Fibroblast of upper back skin (primary cell): ENCODE results near the gene SRGAP2C.
A peak's percentile ranks its signal among the peaks of the same experiment; 100 is the strongest.
"Not testable (repeated sequence)": the region's sequence is repeated elsewhere in the genome, so short reads cannot be mapped to it uniquely, and the experiment has no call there.

Source experiments
- DNase-seq: peaks from one replicate; pipeline ENCODE4 v3.0.0-alpha.2; 2013

Gene SRGAP2C

GRCh38 chr1:121187914-121188313 lies 3.1 kb downstream of the SRGAP2C start:
- DNase-seq, result not testable (repeated sequence)

GRCh38 chr1:121192512-121192911 lies 7.7 kb downstream of the SRGAP2C start:
- DNase-seq, result not testable (repeated sequence)

- DNase-seq, result not testable (repeated sequence)
These were observed 12.5 kb downstream of the SRGAP2C start for GRCh38 chr1:121197095-121197882.

- DNase-seq, result not testable (repeated sequence)
These were observed 15.0 kb downstream of the SRGAP2C start for GRCh38 chr1:121199763-121200162.

GRCh38 chr1:121200232-121200631 lies 15.5 kb downstream of the SRGAP2C start:
- not testable (repeated sequence) for DNase-seq

GRCh38 chr1:121200985-121201981 lies 16.5 kb downstream of the SRGAP2C start:
- DNase-seq, result not testable (repeated sequence)

GRCh38 chr1:121202986-121203385 lies 18.2 kb downstream of the SRGAP2C start:
- DNase-seq, result not testable (repeated sequence)

GRCh38 chr1:121205786-121206711 lies 21.3 kb downstream of the SRGAP2C start:
- peak; percentile 10 for DNase-seq

- not testable (repeated sequence) for DNase-seq
These were observed 22.6 kb downstream of the SRGAP2C start for GRCh38 chr1:121207328-121207727.

- not testable (repeated sequence) for DNase-seq
These were observed 23.6 kb downstream of the SRGAP2C start for GRCh38 chr1:121208375-121208774.

GRCh38 chr1:121210778-121211177 lies 26.0 kb downstream of the SRGAP2C start:
- DNase-seq, result not testable (repeated sequence)

GRCh38 chr1:121213491-121213890 lies 28.7 kb downstream of the SRGAP2C start:
- DNase-seq, result not testable (repeated sequence)

GRCh38 chr1:121214544-121215156 lies 29.9 kb downstream of the SRGAP2C start:
- DNase-seq, result not testable (repeated sequence)

- not testable (repeated sequence) for DNase-seq
These were observed 31.1 kb downstream of the SRGAP2C start for GRCh38 chr1:121215699-121216417.

GRCh38 chr1:121216676-121217075 lies 31.9 kb downstream of the SRGAP2C start:
- DNase-seq, result not testable (repeated sequence)

- DNase-seq, result not testable (repeated sequence)
These were observed 37.0 kb downstream of the SRGAP2C start for GRCh38 chr1:121221770-121222169.

GRCh38 chr1:121224714-121225113 lies 39.9 kb downstream of the SRGAP2C start:
- not testable (repeated sequence) for DNase-seq

GRCh38 chr1:121226295-121226904 lies 41.6 kb downstream of the SRGAP2C start:
- not testable (repeated sequence) for DNase-seq

- DNase-seq, result not testable (repeated sequence)
These were observed 42.1 kb downstream of the SRGAP2C start for GRCh38 chr1:121226925-121227324.

GRCh38 chr1:121227544-121228330 lies 43.0 kb downstream of the SRGAP2C start:
- DNase-seq, result not testable (repeated sequence)
